K562 (cell line): ENCODE data around the gene ARL3. TPM values are rescaled to one million over a fixed set of nuclear protein-coding genes. Genes with fewer than 3 reads are reported as not detected.

Experiments used
- ATAC-seq: fragments of 200-7000 bp; cut with Tn5 transposase; 3 replicates; pipeline ENCODE4 v1.9.1; 2020; ENCODE audit warnings: moderate library complexity
- BruUV-seq: library from RNA; stranded (reverse); fragments of 400-500 nt; replicated peaks from 2 replicates; lab custom pipeline; 2021; lab: Mats Ljungman, UMichigan
- CTCF ChIA-PET: fragments of 300-600 bp; formaldehyde crosslinking; extraction: SDS; loops from one replicate; lab custom pipeline; 2021; ENCODE audit warnings: low intra/inter-chr PET ratio; lab: Yijun Ruan, JAX
- POLR2A ChIA-PET: fragments of 300-600, 350-650 bp; sonication (Branson Sonifier 250); formaldehyde crosslinking; extraction: SDS; loops from one replicate; lab custom pipeline; 2021; ENCODE audit warnings: antibody characterized with exemption, inconsistent platforms; lab: Yijun Ruan, JAX
- DNase-seq, 4 experiments: peaks; one replicate each; pipeline versions ENCODE4 v3.0.0 to v3.0.0-alpha.2; 2011 to 2018; ENCODE audit warnings: low spot score in 3 of 4, mixed read lengths in 3 of 4; ENCODE audit errors: extremely low read depth in 1 of 4
- FAIRE-seq: peaks from 2 replicates; lab custom pipeline; 2011; peaks lifted over from hg19 to GRCh38; lab: Jason Lieb, UNC
- H2AFZ ChIP-seq: 2 replicates; pipeline ENCODE4 v1.6.0; 2011; ENCODE audit warnings: low read depth, low read length, control low read depth, inconsistent platforms
- H3K27ac ChIP-seq: fragments of 200-600 bp; 3 replicates; pipeline ENCODE4 v1.8.0; 2011; ENCODE audit warnings: low read depth, mild to moderate bottlenecking, control low read depth, inconsistent platforms, low read length, moderate library complexity, mixed read lengths; ENCODE audit errors: extremely low read depth
- H3K27me3 ChIP-seq, 2 experiments: fragments of 300-600 bp in 1 of 2; 2 replicates in 1 of 2; 3 replicates in 1 of 2; pipeline versions ENCODE4 v1.6.0 to v1.8.0; 2011; ENCODE audit warnings: inconsistent platforms in 2 of 2, low read length in 2 of 2, mild to moderate bottlenecking in 1 of 2, mixed read lengths in 1 of 2, moderate library complexity in 1 of 2; ENCODE audit not compliant: control insufficient read depth in 2 of 2, insufficient read depth in 2 of 2
- H3K36me3 ChIP-seq: fragments of 300-600 bp; 3 replicates; pipeline ENCODE4 v1.8.0; 2011; ENCODE audit warnings: mild to moderate bottlenecking, low read length, inconsistent platforms; ENCODE audit not compliant: control insufficient read depth, insufficient read depth
- H3K4me1 ChIP-seq, 2 experiments: fragments of 200-600 bp in 1 of 2; replicated peaks in 1 of 2; 2 replicates in 1 of 2; 3 replicates in 1 of 2; pipeline versions ENCODE4 v1.5.1 to v1.8.0; 2011; ENCODE audit warnings: inconsistent platforms in 2 of 2, low read length in 2 of 2, mild to moderate bottlenecking in 1 of 2, mixed read lengths in 1 of 2, moderate library complexity in 1 of 2; ENCODE audit not compliant: control insufficient read depth in 2 of 2, insufficient read depth in 2 of 2
- H3K4me2 ChIP-seq: 2 replicates; pipeline ENCODE4 v1.6.1; 2011; ENCODE audit warnings: low read length, control low read depth, inconsistent platforms, mixed read lengths; ENCODE audit not compliant: insufficient read depth
- H3K4me3 ChIP-seq: fragments of 200-600 bp; sonication (generic), shearing (Covaris generic); 2 replicates; pipeline ENCODE4 v1.5.1; 2016; ENCODE audit warnings: control low read depth, inconsistent platforms
- H3K79me2 ChIP-seq: fragments of 200-600 bp; 3 replicates; pipeline ENCODE4 v1.8.0; 2011; ENCODE audit warnings: low read length, inconsistent platforms; ENCODE audit not compliant: control insufficient read depth, insufficient read depth
- H3K9ac ChIP-seq, 2 experiments: 2 replicates each; pipeline versions ENCODE4 v1.6.0 to v1.6.1; 2011; ENCODE audit warnings: low read depth in 2 of 2, low read length in 2 of 2, control low read depth in 1 of 2, inconsistent platforms in 1 of 2, mild to moderate bottlenecking in 1 of 2, mixed read lengths in 1 of 2; ENCODE audit not compliant: insufficient read depth in 1 of 2
- H3K9me1 ChIP-seq: one replicate; pipeline ENCODE4 v1.6.0; 2011; ENCODE audit warnings: inconsistent platforms, mild to moderate bottlenecking, low read length, moderate library complexity; ENCODE audit not compliant: control insufficient read depth, insufficient read depth
- H3K9me3 ChIP-seq: replicated peaks from 2 replicates; pipeline ENCODE4 v1.5.1; 2011; ENCODE audit warnings: low read depth, low read length, inconsistent platforms; ENCODE audit not compliant: control insufficient read depth, insufficient read depth
- H4K20me1 ChIP-seq: replicated peaks from 2 replicates; pipeline ENCODE4 v1.6.1; 2011; ENCODE audit warnings: low read length, inconsistent platforms, mixed read lengths; ENCODE audit not compliant: control insufficient read depth, insufficient read depth
- POLR2B ChIP-seq: fragments of 450-650 bp; IDR thresholded peaks from 2 replicates; pipeline ENCODE4 v1.6.1; 2018; ENCODE audit warnings: low read depth; ENCODE audit not compliant: partially characterized antibody
- ZNF212 ChIP-seq: fragments of 450-650 bp; formaldehyde crosslinking; IDR thresholded peaks from 2 replicates; pipeline ENCODE4 v1.4.0; 2020; ENCODE audit warnings: mild to moderate bottlenecking
- WGBS: fragments of 100-300 bp; shearing (Covaris generic); methylation state at CpG from one replicate; pipeline ENCODE4 v1.1.6; 2016; ENCODE audit warnings: low coverage, mixed read lengths; ENCODE audit not compliant: insufficient coverage; ENCODE audit errors: missing lambda C conversion rate; 5-methylcytosine and 5-hydroxymethylcytosine counted together
- in situ Hi-C: fragments of 300-500 bp; cut with MboI; formaldehyde crosslinking; loops from 4 replicates; pipeline ENCODE4 v1.15.0; 2018; ENCODE audit warnings: inconsistent platforms, mixed read lengths
- intact Hi-C: fragments of 100-400 bp; cut with micrococcal nuclease; formaldehyde crosslinking; loops from 2 replicates; pipeline ENCODE4 v1.14.2; 2022
- polyA plus RNA-seq, 8 experiments: library from polyadenylated mRNA; depleted of rRNA in 4 of 8; stranded (reverse) in 5 of 8; unstranded in 3 of 8; fragments of >200 nt; fragmentation: Nextera tagmentation in 2 of 8; fragmentation: Illumina TruSeq in 1 of 8; extraction: Ambion mirVana in 2 of 8; extraction: Trizol in 1 of 8; gene quantifications; 2 replicates each; pipeline versions ENCODE4 v1.2.1 to v1.2.3, GENCODE V29; 2011 to 2014; ENCODE audit warnings: inconsistent platforms in 1 of 8, missing spikeins in 1 of 8
- total RNA-seq, 7 experiments: library from RNA; depleted of rRNA in 6 of 7; stranded (reverse); fragments of >200 nt in 6 of 7; fragmentation: Illumina TruSeq in 2 of 7; extraction: Trizol in 2 of 7; gene quantifications; 2 replicates each; pipeline versions ENCODE4 v1.2.1 to v1.2.3, GENCODE V29; 2011 to 2021; ENCODE audit warnings: low replicate concordance in 1 of 7
- TF ChIP-seq, protein P1 (sequence below): sonication (generic); formaldehyde crosslinking; IDR thresholded peaks from 2 replicates; pipeline ENCODE4 v1.8.0; 2022; ENCODE audit warnings: mild to moderate bottlenecking, low read depth, missing genetic modification reagents

ARL3 gene
- total and polyA plus RNA-seq, 9 of the 15 experiments (the other 6 are each of a cell fraction or from before 2014, with no cell fraction given), result 2.9 to 8.9 (median 4.8) TPM

DNA sequence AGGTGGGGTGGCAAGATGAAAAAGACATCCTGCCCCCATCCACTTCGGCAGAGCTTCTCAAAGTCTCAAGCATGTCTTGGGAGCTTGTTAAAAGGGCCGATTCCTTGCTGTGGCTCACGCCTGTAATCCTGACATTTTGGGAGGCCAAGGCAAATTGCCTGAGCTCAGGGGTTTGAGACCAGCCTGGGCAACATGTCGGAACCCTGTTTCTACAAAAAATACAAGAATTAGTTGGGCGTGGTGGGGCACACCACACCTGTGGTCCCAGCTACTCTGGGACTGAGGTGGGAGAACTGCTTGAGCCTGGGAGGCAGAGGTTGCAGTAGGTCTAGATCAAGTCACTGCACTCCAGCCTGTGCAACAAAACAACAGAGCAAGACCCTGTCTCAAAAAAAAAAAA lies 55.4 kb downstream of the ARL3 start:
- Histone ChIP-seq H3K9me1 (no peaks in the 10 kb centered on the region), H3K79me2 (no peaks in the 10 kb centered on the region; the same call in 2 of the 3 replicates), H3K9me3 (no peaks in the 10 kb centered on the region), H3K27ac (no peak overlapping the region), H2AFZ (no peak overlapping the region), H3K27me3 (no peaks in the 10 kb centered on the region), H3K4me2 (no peak overlapping the region), H4K20me1 (no peaks in the 10 kb centered on the region), H3K4me1 (peaks cover 3 to 23% of the 10 kb centered on the region in 2 experiments; a peak in 3 of 5 replicates)
- FAIRE-seq (no peak), ATAC-seq (0 out of 3 replicates have a peak, but pooled peaks have one; percentile 6)
- CTCF ChIA-PET, result no interaction called here
- in situ Hi-C loops, result no loop called here
- intact Hi-C loops, result no loop called here
- POLR2A ChIA-PET, result interaction anchor here (0.8 to 7.3 kb wide), 4 partner anchors 8 to 19 kb away, joined by 3 to 60 read pairs (median 4); partner anchors contain the start of gene TRIM8
- no peak for TF ChIP-seq ZNF212 (CRISPR knock-in tag)
- TF ChIP-seq, protein P1, sequence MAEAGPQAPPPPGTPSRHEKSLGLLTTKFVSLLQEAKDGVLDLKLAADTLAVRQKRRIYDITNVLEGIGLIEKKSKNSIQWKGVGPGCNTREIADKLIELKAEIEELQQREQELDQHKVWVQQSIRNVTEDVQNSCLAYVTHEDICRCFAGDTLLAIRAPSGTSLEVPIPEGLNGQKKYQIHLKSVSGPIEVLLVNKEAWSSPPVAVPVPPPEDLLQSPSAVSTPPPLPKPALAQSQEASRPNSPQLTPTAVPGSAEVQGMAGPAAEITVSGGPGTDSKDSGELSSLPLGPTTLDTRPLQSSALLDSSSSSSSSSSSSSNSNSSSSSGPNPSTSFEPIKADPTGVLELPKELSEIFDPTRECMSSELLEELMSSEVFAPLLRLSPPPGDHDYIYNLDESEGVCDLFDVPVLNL (CRISPR knock-in tag), result no peak
- peak; percentile 22 for TF ChIP-seq POLR2B
- TF ChIP-seq, all 486 proteins: peak for 1
- no peak overlapping the region for H3K4me3 ChIP-seq
- no TSS peak for BruUV-seq
- H3K36me3 ChIP-seq, result peaks cover 38% of the 10 kb centered on the region; the same call in 2 of the 3 replicates
- 73% methylated on average over 5 of the region's 5 CpGs for WGBS
- DNase-seq, result no peak
- H3K9ac ChIP-seq, result no peak overlapping the region; a peak in 1 of 4 replicates
